ENCODE results near the gene GPAM. TPM values are rescaled to one million over a fixed set of nuclear protein-coding genes. Genes with fewer than 3 reads are reported as not detected.

GPAM gene
- total and polyA plus RNA-seq, 2 of the 8 experiments (the other 6 are each of a cell fraction or from before 2014, with no cell fraction given): 5.5 to 15.5 TPM

DNA sequence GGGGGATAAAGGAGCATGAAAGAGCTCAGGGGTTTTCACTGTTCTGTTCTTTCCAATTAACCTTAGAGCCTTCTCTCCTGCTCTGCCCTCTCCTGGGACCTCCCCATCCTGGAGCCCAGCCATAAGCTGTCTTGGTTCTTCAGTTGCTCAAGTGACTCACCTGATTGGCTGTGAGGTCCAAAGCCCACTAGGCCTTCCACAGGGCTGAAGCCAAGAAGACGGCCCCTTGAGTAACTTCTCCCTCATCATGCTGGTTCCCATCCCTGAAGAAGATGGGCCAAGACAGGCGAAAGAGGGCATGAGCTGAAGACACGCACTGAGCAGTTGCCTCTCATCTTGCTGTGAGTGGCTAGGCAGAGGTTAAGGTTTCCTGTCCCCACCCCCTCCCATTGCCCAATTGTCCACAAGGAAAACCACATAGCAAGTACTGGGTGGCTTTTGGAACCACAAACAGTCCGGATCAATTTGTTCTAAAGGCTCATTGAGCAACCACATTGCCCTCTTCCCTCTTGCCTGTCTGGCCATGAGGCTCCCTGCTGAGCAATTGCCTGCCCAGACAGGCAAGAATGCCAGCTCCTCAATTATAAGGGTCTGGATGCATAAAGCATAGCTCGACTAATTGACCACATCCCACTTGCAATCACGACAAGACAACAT is 43.9 kb upstream of the GPAM start (continued):
- no peak for TF ChIP-seq JUN (IDR thresholded peaks at IDR 0.05; ENCODE audit: low read depth, low read length)

Measured in H1 (cell line).